ENCODE results near the gene CCR1.
A peak's percentile ranks its signal among the peaks of the same experiment; 100 is the strongest.

The CCR1 gene

GRCh38 chr3:46206282-46207015 lies 1.7 kb downstream of the CCR1 start:
- H2BK12ac ChIP-seq (ENCODE audit: low read length), result peak overlapping the region; percentile 37
- H4K12ac ChIP-seq (ENCODE audit: low read depth, low read length), result no peak overlapping the region
- no peak overlapping the region for H3K4me2 ChIP-seq (ENCODE audit: low read length)
- peaks cover 0 to 9% of the 10 kb centered on the region in 2 experiments for H3K36me3 ChIP-seq (ENCODE audit: control insufficient read depth in 1 of 2, insufficient read depth in 2 of 2, low read length in 2 of 2)
- no peaks in the 10 kb centered on the region for H3K27me3 ChIP-seq (ENCODE audit: insufficient read depth, low read length)
- H2BK5ac ChIP-seq (ENCODE audit: low read depth, low read length, poor library complexity), result peak overlapping the region; percentile 21
- H4K8ac ChIP-seq (ENCODE audit: low read depth, low read length), result peak overlapping the region; percentile 17
- no CpG with 5 or more reads among the region's 6 CpGs for WGBS (ENCODE audit: extremely low coverage, insufficient coverage, insufficient read length)
- no peak overlapping the region for H2AFZ ChIP-seq (ENCODE audit: insufficient read depth, low read length, poor library complexity)
- H3K9ac ChIP-seq (ENCODE audit: low read length), result no peak overlapping the region
- no peak overlapping the region for H3K27ac ChIP-seq (ENCODE audit: low read depth, low read length)
- peaks cover 0 to 8% of the 10 kb centered on the region in 2 experiments for H3K4me1 ChIP-seq (ENCODE audit: control insufficient read depth in 1 of 2, insufficient read depth in 2 of 2, low read length in 2 of 2)
- peak overlapping the region; percentile 59 for H4K91ac ChIP-seq (ENCODE audit: low read depth, low read length)
- peak overlapping the region; percentile 29 for H3K18ac ChIP-seq (ENCODE audit: low read length)
- peaks cover 4% of the 10 kb centered on the region for H3K9me3 ChIP-seq (ENCODE audit: insufficient read depth, low read depth, low read length)
- H3K79me1 ChIP-seq (ENCODE audit: low read length), result peaks cover 9% of the 10 kb centered on the region
- H3K79me2 ChIP-seq (ENCODE audit: control insufficient read depth, insufficient read depth, low read length, poor library complexity), result no peaks in the 10 kb centered on the region
- DNase-seq, result no peak
- no peak overlapping the region for H3K4me3 ChIP-seq (ENCODE audit: low read depth, low read length)
- no peak overlapping the region for H3K4ac ChIP-seq (ENCODE audit: low read depth, low read length)
- H2AK5ac ChIP-seq (ENCODE audit: low read length), result peak overlapping the region; percentile 81
- H3K23ac ChIP-seq (ENCODE audit: low read length), result no peak overlapping the region
- H3K14ac ChIP-seq (ENCODE audit: low read length), result peak overlapping the region; percentile 46
- peak overlapping the region; percentile 35 for H2BK120ac ChIP-seq (ENCODE audit: insufficient read depth, low read length, poor library complexity)

- no peak overlapping the region for H3K9ac ChIP-seq (ENCODE audit: low read length)
- peaks cover 9% of the 10 kb centered on the region for H3K79me1 ChIP-seq (ENCODE audit: low read length)
- H3K18ac ChIP-seq (ENCODE audit: low read length), result no peak overlapping the region
- H3K14ac ChIP-seq (ENCODE audit: low read length), result no peak overlapping the region
- H3K4ac ChIP-seq (ENCODE audit: low read depth, low read length), result no peak overlapping the region
- H2BK5ac ChIP-seq (ENCODE audit: low read depth, low read length, poor library complexity), result no peak overlapping the region
- DNase-seq, result no peak
- no peak overlapping the region for H3K27ac ChIP-seq (ENCODE audit: low read depth, low read length)
- peaks cover 4% of the 10 kb centered on the region for H3K9me3 ChIP-seq (ENCODE audit: insufficient read depth, low read depth, low read length)
- H2AK5ac ChIP-seq (ENCODE audit: low read length), result peak overlapping the region; percentile 12
- no peaks in the 10 kb centered on the region for H3K27me3 ChIP-seq (ENCODE audit: insufficient read depth, low read length)
- H4K91ac ChIP-seq (ENCODE audit: low read depth, low read length), result peak overlapping the region; percentile 58
- no peak overlapping the region for H2BK120ac ChIP-seq (ENCODE audit: insufficient read depth, low read length, poor library complexity)
- no peak overlapping the region for H3K4me3 ChIP-seq (ENCODE audit: low read depth, low read length)
- H2BK12ac ChIP-seq (ENCODE audit: low read length), result peak overlapping the region; percentile 63
- peaks cover 0 to 8% of the 10 kb centered on the region in 2 experiments for H3K4me1 ChIP-seq (ENCODE audit: control insufficient read depth in 1 of 2, insufficient read depth in 2 of 2, low read length in 2 of 2)
- H4K12ac ChIP-seq (ENCODE audit: low read depth, low read length), result no peak overlapping the region
- H3K4me2 ChIP-seq (ENCODE audit: low read length), result no peak overlapping the region
- WGBS (ENCODE audit: extremely low coverage, insufficient coverage, insufficient read length), result no CpG with 5 or more reads among the region's 2 CpGs
- H4K8ac ChIP-seq (ENCODE audit: low read depth, low read length), result no peak overlapping the region
- no peaks in the 10 kb centered on the region for H3K79me2 ChIP-seq (ENCODE audit: control insufficient read depth, insufficient read depth, low read length, poor library complexity)
- H3K23ac ChIP-seq (ENCODE audit: low read length), result no peak overlapping the region
- no peak overlapping the region for H2AFZ ChIP-seq (ENCODE audit: insufficient read depth, low read length, poor library complexity)
- H3K36me3 ChIP-seq (ENCODE audit: control insufficient read depth in 1 of 2, insufficient read depth in 2 of 2, low read length in 2 of 2), result peaks cover 0 to 9% of the 10 kb centered on the region in 2 experiments
Measured at GRCh38 chr3:46205286-46205960, 2.7 kb downstream of the CCR1 start.

DNA sequence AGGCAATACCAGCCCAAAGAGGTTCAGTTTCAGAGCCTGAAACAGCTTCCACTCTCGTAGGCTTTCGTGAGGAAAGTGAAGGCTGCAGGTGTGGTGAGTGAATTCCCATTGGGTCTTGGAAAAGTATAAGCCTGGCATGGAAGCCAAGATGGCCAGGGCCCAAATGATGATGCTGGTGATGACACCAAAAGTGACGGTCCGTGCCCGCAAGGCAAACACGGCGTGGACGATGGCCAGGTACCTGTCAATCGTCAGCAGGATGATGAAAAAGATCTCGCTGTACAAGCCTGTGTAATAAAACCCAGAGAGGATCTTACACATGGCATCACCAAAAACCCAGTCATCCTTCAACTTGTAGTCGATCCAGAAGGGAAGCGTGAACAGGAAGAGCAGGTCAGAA lies 4.4 kb downstream of the CCR1 start:
- H3K4me3 ChIP-seq (ENCODE audit: low read depth, low read length), result no peak overlapping the region

DNA sequence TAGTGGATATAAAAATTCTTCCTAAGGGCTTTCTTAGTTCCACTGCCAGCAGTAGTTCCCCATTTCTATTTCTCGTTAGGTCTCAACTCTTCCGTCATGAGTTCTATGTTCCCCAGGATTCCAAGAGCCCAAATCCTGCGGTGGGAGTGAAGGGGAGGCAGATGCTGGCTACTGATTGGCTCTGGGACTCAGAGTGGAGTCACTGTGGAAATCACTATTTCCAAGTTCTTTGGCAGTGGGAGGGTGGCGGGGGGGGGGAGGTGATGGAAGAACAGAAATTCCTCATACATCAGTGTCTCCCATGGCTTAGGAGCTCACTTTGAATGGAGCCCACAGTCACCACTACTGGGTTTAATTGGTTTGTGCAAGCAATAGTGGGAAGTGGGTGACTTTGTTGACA lies 5.6 kb downstream of the CCR1 start:
- H3K4me3 ChIP-seq (ENCODE audit: low read depth, low read length), result no peak overlapping the region
- H4K12ac ChIP-seq (ENCODE audit: low read depth, low read length), result no peak overlapping the region
- no peaks in the 10 kb centered on the region for H3K27me3 ChIP-seq (ENCODE audit: insufficient read depth, low read length)
- peaks cover 0 to 8% of the 10 kb centered on the region in 2 experiments for H3K4me1 ChIP-seq (ENCODE audit: control insufficient read depth in 1 of 2, insufficient read depth in 2 of 2, low read length in 2 of 2)
- H3K79me1 ChIP-seq (ENCODE audit: low read length), result peaks cover 10% of the 10 kb centered on the region
- no CpG with 5 or more reads among the region's 4 CpGs for WGBS (ENCODE audit: extremely low coverage, insufficient coverage, insufficient read length)
- H3K14ac ChIP-seq (ENCODE audit: low read length), result no peak overlapping the region
- H4K8ac ChIP-seq (ENCODE audit: low read depth, low read length), result no peak overlapping the region
- H4K91ac ChIP-seq (ENCODE audit: low read depth, low read length), result no peak overlapping the region
- no peak overlapping the region for H3K4me2 ChIP-seq (ENCODE audit: low read length)
- no peak overlapping the region for H2BK12ac ChIP-seq (ENCODE audit: low read length)
- DNase-seq, result no peak
- H3K23ac ChIP-seq (ENCODE audit: low read length), result no peak overlapping the region
- H3K9ac ChIP-seq (ENCODE audit: low read length), result no peak overlapping the region
- peaks cover 0 to 9% of the 10 kb centered on the region in 2 experiments for H3K36me3 ChIP-seq (ENCODE audit: control insufficient read depth in 1 of 2, insufficient read depth in 2 of 2, low read length in 2 of 2)
- no peak overlapping the region for H3K18ac ChIP-seq (ENCODE audit: low read length)
- no peak overlapping the region for H2BK120ac ChIP-seq (ENCODE audit: insufficient read depth, low read length, poor library complexity)
- no peak overlapping the region for H2BK5ac ChIP-seq (ENCODE audit: low read depth, low read length, poor library complexity)
- no peak overlapping the region for H3K4ac ChIP-seq (ENCODE audit: low read depth, low read length)
- no peak overlapping the region for H2AK5ac ChIP-seq (ENCODE audit: low read length)
- peaks cover 5% of the 10 kb centered on the region for H3K9me3 ChIP-seq (ENCODE audit: insufficient read depth, low read depth, low read length)
- H2AFZ ChIP-seq (ENCODE audit: insufficient read depth, low read length, poor library complexity), result no peak overlapping the region
- H3K27ac ChIP-seq (ENCODE audit: low read depth, low read length), result no peak overlapping the region
- H3K79me2 ChIP-seq (ENCODE audit: control insufficient read depth, insufficient read depth, low read length, poor library complexity), result no peaks in the 10 kb centered on the region

More for the DNA sequence above, 4.4 kb downstream of the CCR1 start:
- Histone ChIP-seq H3K9ac (ENCODE audit: low read length) (no peak overlapping the region), H2AFZ (ENCODE audit: insufficient read depth, low read length, poor library complexity) (no peak overlapping the region), H4K8ac (ENCODE audit: low read depth, low read length) (no peak overlapping the region), H2AK5ac (ENCODE audit: low read length) (no peak overlapping the region), H4K91ac (ENCODE audit: low read depth, low read length) (no peak overlapping the region), H3K9me3 (ENCODE audit: insufficient read depth, low read depth, low read length) (peaks cover 5% of the 10 kb centered on the region), H2BK5ac (ENCODE audit: low read depth, low read length, poor library complexity) (no peak overlapping the region), H3K27ac (ENCODE audit: low read depth, low read length) (no peak overlapping the region), H2BK12ac (ENCODE audit: low read length) (no peak overlapping the region), H3K27me3 (ENCODE audit: insufficient read depth, low read length) (no peaks in the 10 kb centered on the region), H3K79me1 (ENCODE audit: low read length) (peaks cover 12% of the 10 kb centered on the region), H3K14ac (ENCODE audit: low read length) (no peak overlapping the region), H3K4me1 (ENCODE audit: control insufficient read depth in 1 of 2, insufficient read depth in 2 of 2, low read length in 2 of 2) (peaks cover 0 to 8% of the 10 kb centered on the region in 2 experiments), H3K4me2 (ENCODE audit: low read length) (no peak overlapping the region), H4K12ac (ENCODE audit: low read depth, low read length) (no peak overlapping the region), H2BK120ac (ENCODE audit: insufficient read depth, low read length, poor library complexity) (no peak overlapping the region), H3K4ac (ENCODE audit: low read depth, low read length) (no peak overlapping the region), H3K79me2 (ENCODE audit: control insufficient read depth, insufficient read depth, low read length, poor library complexity) (no peaks in the 10 kb centered on the region), H3K18ac (ENCODE audit: low read length) (no peak overlapping the region), H3K36me3 (ENCODE audit: control insufficient read depth in 1 of 2, insufficient read depth in 2 of 2, low read length in 2 of 2) (peaks cover 0 to 9% of the 10 kb centered on the region in 2 experiments), H3K23ac (ENCODE audit: low read length) (no peak overlapping the region)
- DNase-seq, result no peak
- WGBS (ENCODE audit: extremely low coverage, insufficient coverage, insufficient read length), result no CpG with 5 or more reads among the region's 12 CpGs

Measured in trophoblast cell (in vitro differentiated cells and primary cell).